ENCODE results near the gene VIP.
"Not testable (repeated sequence)": the region's sequence is repeated elsewhere in the genome, so short reads cannot be mapped to it uniquely, and the experiment has no call there.

VIP gene

DNA sequence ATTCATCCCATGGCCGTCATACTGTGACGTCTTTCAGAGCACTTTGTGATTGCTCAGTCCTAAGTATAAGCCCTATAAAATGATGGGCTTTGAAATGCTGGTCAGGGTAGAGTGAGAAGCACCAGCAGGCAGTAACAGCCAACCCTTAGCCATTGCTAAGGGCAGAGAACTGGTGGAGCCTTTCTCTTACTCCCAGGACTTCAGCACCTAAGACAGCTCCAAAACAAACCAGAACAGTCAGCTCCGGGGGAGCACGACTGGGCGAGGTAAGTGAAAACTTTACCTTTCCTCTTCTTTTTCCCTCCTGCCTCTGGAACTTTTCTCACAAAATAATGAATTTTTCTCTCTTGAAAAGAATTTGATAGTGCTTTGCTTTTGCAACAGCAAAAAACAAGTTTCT is at the start of gene VIP:
Gene VIP (plus strand): TSS at position 104 of the 400 bp plus-strand sequence. CDS start 1,381 bp downstream, outside the sequence.
- peak; percentile 21 for DNase-seq (ENCODE audit: low spot score)

- peak; percentile 50 for DNase-seq (ENCODE audit: low spot score)
These were observed 49.3 kb upstream of the VIP start for GRCh38 chr6:152701081-152701862.

GRCh38 chr6:152701863-152702401 is 48.7 kb upstream of the VIP start:
- peak; percentile 38 for DNase-seq (ENCODE audit: low spot score)

DNA sequence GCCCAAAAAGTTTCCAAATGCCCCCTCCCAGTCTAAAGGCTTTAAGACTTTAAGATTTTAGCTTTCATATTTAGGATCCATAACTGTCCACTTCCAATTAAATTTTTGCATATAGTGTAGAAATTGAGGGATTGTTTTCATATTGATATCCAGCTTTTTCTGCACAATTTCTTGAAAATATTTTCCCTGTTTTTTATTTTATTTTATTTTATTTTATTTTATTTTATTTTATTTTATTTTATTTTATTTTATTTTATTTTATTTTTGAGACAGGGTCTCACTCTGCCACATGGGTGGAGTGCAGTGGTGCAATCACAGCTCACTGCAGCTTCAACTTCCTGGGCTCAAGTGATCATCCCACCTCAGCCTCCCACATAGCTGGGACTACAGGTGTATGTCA is 46.8 kb upstream of the VIP start:
- not testable (repeated sequence) for DNase-seq (ENCODE audit: low spot score)

DNA sequence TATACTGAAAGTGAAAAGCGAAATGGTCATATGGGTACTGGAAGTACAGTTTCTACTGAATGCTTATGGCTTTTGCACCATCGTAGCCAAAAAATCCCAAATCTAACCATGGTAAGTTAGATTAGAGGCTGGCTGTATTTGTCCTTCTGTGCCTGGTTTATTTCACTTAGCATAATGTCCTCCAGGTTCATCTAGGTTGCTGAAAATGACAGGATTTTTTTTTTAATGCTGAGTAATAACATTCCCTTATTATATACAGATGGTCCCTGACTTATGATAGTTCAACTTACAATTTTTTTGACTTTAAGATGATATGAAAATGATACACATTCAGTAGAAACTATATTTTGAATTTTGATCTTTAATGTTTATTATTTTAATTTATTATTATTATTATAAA is 45.3 kb upstream of the VIP start:
- DNase-seq (ENCODE audit: low spot score): no peak

- no peak for DNase-seq (ENCODE audit: low spot score)
These were observed 34.3 kb upstream of the VIP start for GRCh38 chr6:152716322-152716721.

DNA sequence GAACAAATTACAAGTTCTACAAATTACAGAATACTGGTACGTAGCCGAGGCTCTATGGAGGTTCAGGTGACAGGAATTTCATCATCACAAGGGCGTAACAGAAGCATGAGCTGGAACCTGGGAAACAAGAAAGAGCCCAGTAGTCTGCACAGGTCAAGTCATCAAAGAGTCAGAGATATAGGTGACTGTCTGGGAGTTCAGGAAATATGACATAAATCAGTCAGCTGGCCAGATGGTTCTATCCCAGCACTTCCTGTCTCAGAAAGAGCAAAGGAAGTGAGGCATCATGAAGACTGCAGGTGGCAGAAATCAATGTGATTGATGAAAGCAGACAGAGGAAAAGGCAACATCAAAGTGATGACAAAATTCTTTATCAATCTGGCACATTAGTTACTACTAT is 29.6 kb upstream of the VIP start:
- DNase-seq (ENCODE audit: low spot score): peak; percentile 98

DNA sequence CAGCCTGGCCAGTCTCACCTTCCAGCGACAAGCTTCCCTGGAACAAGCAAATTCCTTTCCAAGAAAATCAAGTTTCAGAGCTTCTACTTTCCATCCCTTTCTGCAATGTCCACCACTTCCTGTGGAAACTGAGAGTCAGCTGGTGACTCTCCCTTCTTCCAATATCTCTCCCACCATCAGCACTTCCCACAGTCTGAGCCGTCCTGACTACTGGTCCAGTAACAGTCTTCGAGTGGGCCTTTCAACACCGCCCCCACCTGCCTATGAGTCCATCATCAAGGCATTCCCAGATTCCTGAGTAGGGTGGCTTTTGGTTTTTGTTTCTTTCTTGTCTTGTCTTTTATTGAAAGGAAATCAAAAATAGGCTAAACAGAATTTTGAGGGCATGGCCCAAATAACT is 28.6 kb upstream of the VIP start:
- no peak for DNase-seq (ENCODE audit: low spot score)

DNA sequence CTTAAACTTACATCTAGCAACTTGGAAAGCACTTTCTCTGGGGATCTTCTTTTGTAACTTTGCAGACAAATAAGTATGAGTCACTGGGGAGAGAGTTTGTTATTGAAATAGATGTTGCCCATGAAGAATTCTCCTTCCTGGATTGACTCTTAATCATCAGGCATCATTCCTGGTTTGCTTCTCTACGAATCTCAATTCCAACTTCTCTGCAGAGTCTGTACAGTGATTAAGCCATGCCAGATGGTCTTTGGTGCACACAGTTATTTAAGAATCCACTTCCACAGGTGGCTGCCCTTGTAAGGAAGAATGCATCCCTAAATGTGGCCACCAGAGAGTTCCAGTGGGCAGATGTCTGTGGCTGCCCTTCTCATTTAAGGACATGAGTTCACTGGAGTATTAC is 27.2 kb upstream of the VIP start:
- peak; percentile 78 for DNase-seq (ENCODE audit: low spot score)

DNA sequence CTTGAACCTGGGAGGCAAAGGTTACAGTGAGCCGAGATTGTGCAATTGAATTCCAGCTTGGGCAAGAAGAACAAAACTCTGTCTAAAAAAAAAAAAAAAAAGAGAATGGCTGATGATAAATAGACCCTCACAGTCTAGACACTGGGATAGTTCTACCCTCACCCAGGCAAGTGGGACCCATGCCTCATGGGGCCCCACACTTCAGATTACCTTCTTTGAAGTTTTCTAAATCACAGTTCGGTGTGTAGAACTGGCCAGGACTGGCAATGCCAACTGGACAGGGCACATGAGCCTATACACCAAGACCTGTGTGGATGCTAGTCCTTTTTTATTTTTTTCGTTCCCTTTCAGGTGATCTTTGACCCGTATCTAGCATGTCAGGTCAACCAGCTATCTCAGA is 24.3 kb upstream of the VIP start:
- no peak for DNase-seq (ENCODE audit: low spot score)

GRCh38 chr6:152727507-152727906 is 23.1 kb upstream of the VIP start:
- DNase-seq (ENCODE audit: low spot score): no peak

DNA sequence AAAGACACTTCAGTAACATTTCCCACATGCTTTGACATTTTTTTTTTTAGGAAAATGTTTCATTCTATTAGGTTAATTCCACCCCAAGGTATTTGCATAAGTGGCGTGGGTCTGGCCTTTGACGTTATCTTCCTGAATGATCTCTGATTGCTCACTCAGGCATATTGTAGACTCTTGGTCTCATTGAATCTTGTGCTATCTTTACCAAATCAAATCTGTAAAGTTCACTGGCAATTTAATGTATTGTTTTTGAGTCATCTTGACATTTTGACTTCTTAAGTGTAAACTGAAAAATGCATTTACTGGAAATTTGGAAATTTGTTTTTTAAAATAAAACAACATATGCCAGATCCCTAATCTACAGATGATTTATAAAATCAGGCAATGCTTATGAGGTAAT is 16.0 kb upstream of the VIP start:
- DNase-seq (ENCODE audit: low spot score): no peak

- no peak for DNase-seq (ENCODE audit: low spot score)
These were observed 13.8 kb upstream of the VIP start for GRCh38 chr6:152736687-152737273.

- DNase-seq (ENCODE audit: low spot score): no peak
These were observed 5.0 kb upstream of the VIP start for GRCh38 chr6:152745509-152746171.

GRCh38 chr6:152746172-152746553 is 4.4 kb upstream of the VIP start:
- peak; percentile 2 for DNase-seq (ENCODE audit: low spot score)

GRCh38 chr6:152748843-152749242 is 1.8 kb upstream of the VIP start:
- DNase-seq (ENCODE audit: low spot score): peak; percentile 12

DNA sequence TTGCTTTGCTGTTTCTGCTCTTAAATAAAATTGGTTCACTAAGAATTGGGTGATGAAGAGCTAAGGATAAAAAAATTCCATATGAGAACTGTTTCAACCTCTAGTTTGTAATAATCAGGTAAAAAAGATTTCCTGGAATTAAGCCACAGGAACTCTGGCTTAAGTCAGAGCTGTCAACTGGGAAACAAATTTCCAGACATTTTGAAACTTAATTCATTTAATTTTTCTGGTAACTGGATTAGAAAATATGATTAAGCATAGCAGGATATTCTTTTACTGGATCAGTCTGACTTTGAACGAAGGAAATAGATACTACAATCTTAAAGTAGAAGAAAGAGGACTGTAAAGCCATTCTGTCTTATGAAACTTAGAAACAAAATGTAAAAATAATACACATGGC is 1.3 kb upstream of the VIP start:
- no peak for DNase-seq (ENCODE audit: low spot score)

- DNase-seq (ENCODE audit: low spot score): no peak
These were observed 14.7 kb downstream of the VIP start for GRCh38 chr6:152765331-152765730.

DNA sequence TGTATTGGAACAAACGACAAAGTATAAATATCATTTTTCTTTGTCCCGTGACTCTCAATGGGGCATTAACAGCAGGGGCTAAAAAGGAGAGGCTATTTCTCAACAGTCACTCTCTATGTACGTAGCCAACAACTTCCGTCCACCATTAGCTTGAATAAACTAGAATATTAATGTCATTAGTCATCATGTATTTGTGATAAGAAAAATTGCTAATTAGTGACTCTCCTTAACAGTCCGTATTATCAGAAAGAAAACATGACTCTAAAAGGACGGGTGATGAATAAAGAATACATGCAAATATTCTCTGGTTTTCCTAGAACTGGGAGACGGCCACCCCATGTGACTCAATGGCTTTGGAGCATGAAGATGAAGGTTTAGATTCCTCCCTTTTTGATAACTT is 18.6 kb downstream of the VIP start:
- no peak for DNase-seq (ENCODE audit: low spot score)

GRCh38 chr6:152769993-152770392 is 19.4 kb downstream of the VIP start:
- DNase-seq (ENCODE audit: low spot score): no peak

GRCh38 chr6:152771061-152771687 is 20.6 kb downstream of the VIP start:
- no peak for DNase-seq (ENCODE audit: low spot score)

DNA sequence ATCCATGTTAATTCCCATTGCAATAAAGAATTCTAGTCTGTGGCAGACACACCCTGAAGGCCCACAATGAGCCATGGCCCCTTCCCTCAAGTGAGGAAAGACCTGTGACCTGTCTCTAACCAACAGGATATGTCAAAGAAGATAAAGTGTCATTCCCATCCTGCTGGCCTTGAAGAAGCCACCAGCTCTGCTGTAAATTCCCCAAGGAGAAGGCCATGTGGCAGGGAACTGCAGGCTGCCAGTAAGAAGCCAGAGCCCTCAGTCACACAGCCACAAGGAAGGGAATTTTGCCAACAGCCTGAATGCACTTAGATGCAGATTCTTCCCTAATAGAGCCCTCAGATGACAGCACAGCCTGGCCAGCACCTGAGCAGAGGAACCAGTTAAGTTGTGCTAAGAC is 24.8 kb downstream of the VIP start:
- DNase-seq (ENCODE audit: low spot score): no peak

DNA sequence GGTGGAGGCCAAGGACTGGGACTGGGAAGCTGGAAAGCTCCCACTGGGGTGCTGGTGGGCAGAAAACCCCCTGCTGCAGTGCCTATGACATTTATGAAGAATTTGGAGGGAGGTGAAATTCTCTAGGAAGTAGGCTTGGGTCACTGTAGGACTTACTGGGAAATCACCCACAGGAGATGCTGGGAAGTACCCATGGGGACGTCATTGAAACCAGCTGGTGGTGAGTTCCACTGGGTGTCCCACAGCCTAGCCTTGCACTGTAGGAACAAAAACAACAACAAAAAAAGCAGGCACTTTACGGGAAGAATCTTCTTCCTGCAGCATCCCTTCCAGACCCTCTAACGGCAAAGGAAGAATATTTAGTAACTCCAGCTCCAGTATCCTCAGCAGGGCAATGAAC is 26.2 kb downstream of the VIP start:
- no peak for DNase-seq (ENCODE audit: low spot score)

Measured in kidney capillary endothelial cell (primary cell).